Stimulated activated CD8-positive, alpha-beta memory T cell treated with anti-CD3 and anti-CD28 coated beads, Interleukin-7, amount 100 ng/mL, for 24 hours (primary cell): Measurements from ENCODE around the gene SLC48A1.

ENCODE experiments used
- DNase-seq: peaks from one replicate; pipeline ENCODE4 v3.0.0-alpha.2; 2020; ENCODE audit warnings: low read depth

Gene SLC48A1

DNA sequence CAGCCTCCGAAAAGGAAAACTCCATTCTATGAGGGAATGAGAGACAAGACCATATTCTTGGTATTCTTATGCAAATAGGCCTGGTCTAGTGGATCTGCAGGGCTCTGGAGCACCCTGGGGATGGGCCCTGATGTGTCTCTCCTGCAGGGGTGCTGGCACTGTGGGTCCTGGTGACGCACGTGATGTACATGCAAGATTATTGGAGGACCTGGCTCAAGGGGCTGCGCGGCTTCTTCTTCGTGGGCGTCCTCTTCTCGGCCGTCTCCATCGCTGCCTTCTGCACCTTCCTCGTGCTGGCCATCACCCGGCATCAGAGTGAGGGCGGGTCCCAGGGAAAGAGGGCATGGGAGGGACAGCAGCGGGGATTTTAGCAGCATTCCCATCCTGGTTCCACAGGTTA lies 5.8 kb downstream of the SLC48A1 start:
- DNase-seq: no peak

DNA sequence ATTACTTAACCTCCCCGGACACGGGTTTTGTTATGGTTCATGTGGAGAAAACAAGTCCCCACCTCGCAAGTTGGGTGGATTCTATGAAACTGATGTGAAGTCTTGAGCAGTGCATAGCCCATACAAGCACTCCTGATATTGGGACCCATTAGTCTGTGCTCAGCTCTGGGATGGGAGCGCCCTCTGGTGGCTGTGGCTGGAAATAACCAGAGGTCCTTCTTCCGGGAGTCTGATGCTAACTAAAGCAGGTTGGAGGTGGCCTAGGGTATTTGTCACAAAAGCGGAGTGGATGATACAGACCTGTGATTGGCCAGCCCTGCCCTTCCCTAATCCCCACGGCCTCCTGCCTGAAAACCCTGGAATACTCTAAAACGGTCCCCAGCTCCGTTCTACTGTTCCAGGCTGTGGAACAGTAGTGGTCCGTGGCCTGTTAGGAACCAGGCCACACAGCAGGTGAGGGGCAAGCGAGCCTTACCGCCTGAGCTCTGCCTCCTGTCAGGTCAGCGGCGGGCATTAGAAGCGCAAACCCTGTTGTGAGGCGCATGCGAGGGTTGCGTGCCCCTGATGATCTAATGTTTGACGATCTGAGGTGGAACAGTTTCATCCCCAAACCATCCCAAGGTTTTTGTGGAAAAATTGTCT lies 6.4 kb downstream of the SLC48A1 start:
- DNase-seq: peak; percentile 90

GRCh38 chr12:47779943-47780504 lies 7.0 kb downstream of the SLC48A1 start:
- no peak for DNase-seq

DNA sequence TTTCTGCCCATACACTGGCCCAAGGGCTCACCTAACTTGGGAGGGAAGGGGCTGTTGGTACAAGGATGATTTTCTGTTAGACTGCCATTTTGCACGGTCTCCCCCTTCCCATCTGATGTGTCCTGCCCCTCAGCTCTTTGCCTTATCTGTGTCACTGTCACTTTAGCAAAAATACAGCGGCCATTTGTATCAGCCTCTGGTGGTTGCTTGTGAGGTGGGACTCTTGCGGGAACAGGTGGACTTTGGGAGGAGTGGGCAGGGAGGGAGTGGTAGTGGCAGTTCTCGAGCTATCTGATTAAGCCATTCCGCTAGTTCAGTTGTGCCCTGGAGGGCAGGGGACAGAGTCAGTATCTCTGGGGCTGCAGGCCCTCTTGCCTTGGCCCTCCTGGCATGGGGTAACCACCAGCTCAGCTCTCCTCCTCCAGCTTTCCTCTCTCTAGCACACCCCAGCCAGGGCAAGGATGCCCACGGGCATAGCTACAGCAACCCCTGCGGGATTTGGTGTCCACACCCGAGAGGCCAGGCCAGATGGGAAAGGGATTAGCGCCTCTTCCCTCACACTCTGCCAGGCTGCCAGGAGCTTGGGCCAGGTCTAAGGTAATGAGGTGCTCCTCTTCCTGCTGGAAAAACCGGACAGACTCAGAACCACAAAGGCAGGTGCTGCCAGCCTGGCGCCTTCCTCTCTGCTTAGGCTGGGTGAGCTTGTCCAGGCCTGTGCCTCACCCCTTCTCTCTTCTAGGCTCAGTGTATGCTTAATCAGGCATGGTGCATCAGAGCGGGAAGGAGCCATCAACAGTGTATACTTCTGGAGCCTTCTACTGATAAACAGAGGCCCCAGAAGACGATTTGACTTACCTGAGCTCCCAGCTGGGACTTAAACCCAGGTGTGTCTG lies 8.7 kb downstream of the SLC48A1 start:
- no peak for DNase-seq

DNA sequence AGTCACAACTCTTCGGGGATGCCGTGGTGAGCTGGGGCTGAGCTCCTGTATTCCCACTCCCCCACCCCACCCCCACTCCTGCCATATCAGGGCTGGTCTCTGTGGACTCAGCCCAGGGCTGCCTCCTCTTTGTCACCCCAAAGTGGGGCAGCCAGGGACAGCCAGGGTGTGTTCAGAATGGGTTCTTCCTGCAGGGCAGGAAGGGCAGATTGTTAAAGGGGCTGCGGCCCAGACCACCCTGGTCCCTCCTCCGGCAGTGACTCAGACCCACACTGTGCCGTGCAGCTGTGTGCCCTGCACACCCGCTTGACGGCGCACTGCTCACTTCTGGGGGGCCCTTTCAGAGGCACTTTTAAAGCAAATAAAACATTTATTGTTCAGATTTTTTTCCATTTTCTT lies 9.3 kb downstream of the SLC48A1 start:
- DNase-seq: no peak

DNA sequence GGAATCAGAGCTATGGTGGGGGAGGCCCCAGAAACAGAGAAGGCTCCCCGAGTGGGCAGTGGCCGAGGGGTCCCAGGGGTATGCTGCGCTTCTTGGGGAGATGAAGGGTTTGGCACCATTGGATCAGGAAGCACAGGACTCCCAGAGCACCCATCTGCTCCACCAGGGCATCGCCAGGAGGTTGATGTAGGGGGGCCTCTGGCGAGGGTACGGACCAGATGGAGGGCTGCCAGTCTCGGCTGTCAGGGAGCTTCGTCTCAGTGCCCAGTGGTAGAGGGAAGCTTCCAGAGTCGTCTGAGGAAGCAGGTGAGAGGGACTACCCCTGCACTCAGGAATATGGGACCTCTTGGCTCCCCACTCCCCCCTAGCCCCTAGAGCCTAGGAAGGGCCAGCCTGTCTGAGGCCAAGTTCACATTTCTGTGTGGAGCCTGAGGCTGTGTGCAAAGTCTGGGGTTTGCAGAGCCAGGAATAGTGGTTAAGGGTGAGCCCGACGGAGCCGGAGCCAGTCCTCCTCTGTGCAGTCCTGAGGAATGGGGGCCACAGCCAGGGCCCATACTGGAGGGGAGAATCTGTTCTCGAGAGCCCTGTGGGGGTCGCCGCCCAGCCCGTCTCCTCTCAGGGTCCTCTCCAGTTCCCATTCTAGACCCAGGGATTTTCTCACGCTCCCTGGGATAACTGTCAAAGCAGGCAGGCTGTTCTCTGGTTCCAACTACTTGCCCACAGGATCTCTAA lies 10.2 kb downstream of the SLC48A1 start:
- no peak for DNase-seq

DNA sequence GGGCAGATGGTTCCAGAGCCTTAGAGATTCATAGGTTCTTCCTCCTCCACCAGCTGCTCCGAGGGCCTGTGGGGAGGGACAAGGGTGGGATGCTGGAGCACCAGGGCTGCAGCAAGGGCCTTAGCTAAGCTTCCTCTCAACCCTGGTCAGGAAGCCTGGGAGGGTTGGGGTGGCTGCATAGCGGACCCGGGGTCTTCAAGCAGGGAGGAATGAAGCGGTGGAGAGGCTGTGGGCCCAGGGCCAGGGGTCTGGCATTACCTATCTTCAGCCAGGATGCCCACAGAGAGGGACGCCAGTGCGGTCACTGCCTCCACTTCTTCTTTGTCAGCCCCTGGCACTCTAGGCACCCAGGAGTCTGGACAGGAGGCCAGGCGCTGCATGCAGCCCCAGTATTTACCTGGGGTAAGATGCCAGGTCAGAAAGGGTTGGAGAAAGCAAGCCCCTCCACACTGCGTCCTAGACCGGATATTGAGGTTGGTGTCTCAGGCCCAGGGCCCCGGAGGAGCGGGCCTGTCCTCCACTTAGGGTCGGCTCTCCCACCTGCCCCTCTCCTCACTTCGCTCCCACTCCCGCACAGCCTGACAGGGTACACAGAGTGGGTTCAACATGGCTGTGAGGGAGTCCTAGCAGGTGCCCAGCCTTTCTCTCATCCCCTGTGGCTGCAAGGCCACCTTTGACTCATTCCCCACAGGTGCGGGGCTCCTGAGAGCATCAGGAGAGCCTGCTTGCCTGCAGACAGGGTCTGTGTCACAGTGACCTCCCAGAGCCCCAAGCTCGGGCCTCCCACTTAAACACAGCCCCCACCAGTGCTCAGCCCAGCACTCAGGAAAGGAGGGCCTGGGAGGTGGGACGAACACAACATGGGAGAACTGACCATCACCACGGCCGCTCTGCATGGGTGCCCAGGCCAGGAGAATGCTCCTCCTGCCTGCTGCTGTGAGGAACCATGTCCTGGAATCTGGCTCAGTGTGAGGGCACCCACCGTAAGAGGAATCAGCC lies 11.1 kb downstream of the SLC48A1 start:
- no peak for DNase-seq

GRCh38 chr12:47785036-47785886 lies 12.2 kb downstream of the SLC48A1 start:
- no peak for DNase-seq

- no peak for DNase-seq
Measured at GRCh38 chr12:47785887-47786661, 13.0 kb downstream of the SLC48A1 start.

- no peak for DNase-seq
Measured at GRCh38 chr12:47786662-47787280, 13.7 kb downstream of the SLC48A1 start.

- DNase-seq: no peak
Measured at GRCh38 chr12:47787596-47788319, 14.7 kb downstream of the SLC48A1 start.

GRCh38 chr12:47789141-47789540 lies 16.1 kb downstream of the SLC48A1 start:
- no peak for DNase-seq

GRCh38 chr12:47789712-47790489 lies 16.9 kb downstream of the SLC48A1 start:
- no peak for DNase-seq

DNA sequence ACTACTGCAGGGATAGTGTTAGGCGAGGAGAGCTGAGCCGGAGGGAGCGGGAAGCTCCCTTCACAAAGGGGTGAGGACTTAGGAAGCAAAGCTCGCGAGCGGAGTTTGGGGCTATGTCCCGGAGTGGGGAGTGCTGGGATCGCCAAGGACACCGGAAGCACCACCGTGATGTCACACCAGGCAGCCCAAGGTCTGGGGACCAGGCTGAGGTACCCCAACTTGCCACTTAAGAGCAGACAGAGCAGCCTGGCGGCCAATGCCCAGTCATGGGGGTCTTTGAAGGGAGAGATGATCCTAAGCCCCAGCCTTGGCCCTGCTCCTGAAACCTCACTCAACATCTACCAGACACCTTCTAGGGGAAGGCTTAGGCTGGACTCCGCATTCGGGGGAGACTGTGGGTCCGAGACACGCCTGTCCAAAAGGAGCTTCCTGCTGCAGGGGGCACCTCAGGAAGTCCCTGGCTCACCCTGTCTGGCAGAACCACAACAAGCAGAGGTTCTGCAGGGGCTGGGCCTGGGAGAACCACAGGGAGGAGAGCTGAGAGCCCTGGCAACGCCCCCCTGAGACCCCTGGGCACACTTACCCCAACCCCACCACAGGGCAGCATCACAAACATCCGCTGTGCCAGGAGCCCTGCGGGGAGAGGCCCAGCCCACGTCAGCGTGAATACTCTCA lies 17.8 kb downstream of the SLC48A1 start:
- DNase-seq: no peak

- no peak for DNase-seq
Measured at GRCh38 chr12:47791351-47791746, 18.3 kb downstream of the SLC48A1 start.

GRCh38 chr12:47791874-47792273 lies 18.8 kb downstream of the SLC48A1 start:
- no peak for DNase-seq
